ENCODE results near the gene NDUFC2. TPM values are rescaled to one million over a fixed set of nuclear protein-coding genes. Genes with fewer than 3 reads are reported as not detected.

The NDUFC2 gene
- total and polyA plus RNA-seq, 2 of the 13 experiments (the other 11 are each of a cell fraction or from before 2014, with no cell fraction given) = 256 to 363 TPM

DNA sequence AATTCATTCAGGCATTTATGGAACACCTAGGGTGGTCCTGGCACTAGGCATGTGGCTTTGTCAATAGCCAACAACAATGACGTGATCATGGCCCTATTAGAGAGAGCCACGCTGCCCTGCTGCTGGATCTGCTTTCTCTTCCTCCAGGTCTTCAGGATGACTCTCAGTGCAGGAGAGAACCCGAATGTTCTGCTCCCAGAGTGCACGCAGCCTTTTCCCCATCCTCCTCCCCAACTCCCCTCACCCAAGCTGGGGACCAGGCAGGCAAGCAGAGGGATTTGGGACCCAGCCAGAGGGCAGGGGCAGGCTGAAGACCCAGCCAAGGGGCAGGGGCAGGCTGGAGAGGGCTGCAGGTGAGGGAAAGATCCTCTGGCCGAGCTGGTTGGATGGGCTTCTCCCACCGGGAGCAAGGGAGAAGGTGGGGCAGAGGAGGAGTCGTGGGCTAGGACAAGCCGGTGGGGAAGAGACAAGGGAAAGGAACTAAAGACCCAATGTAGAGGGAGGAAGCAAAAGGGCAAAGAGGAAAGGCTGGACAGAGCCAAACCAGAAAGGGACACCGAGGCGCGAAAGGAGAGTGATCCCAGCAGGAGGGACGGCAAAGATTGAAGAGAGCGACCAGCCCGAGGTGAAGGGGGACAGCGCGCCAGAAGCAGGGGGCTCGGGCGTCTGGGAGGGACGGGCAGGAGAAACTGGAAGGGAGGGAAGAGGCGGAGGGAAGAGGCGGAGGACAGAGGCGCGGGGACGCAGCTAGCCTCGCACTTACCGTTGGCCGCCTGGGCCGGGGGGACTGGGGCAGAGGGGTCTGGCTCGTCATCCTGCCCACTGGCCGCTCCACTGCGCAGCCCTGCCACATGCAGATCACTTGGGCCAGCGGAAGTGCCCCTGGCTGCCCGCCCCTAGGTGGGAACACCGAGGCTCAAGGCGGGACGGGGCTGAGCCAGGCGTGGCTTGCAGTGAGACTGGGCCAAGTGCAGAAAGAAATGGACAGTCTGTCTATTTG is 57.0 kb downstream of the NDUFC2 start, which contains the start of gene KCTD14 (continued):
- TF ChIP-seq, protein P1, sequence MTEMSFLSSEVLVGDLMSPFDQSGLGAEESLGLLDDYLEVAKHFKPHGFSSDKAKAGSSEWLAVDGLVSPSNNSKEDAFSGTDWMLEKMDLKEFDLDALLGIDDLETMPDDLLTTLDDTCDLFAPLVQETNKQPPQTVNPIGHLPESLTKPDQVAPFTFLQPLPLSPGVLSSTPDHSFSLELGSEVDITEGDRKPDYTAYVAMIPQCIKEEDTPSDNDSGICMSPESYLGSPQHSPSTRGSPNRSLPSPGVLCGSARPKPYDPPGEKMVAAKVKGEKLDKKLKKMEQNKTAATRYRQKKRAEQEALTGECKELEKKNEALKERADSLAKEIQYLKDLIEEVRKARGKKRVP (CRISPR knock-in tag; IDR thresholded peaks at IDR 0.05) = peak in 1 of 2 experiments; percentile 66; a peak in 1 of 4 replicates
- TF ChIP-seq, protein P2, sequence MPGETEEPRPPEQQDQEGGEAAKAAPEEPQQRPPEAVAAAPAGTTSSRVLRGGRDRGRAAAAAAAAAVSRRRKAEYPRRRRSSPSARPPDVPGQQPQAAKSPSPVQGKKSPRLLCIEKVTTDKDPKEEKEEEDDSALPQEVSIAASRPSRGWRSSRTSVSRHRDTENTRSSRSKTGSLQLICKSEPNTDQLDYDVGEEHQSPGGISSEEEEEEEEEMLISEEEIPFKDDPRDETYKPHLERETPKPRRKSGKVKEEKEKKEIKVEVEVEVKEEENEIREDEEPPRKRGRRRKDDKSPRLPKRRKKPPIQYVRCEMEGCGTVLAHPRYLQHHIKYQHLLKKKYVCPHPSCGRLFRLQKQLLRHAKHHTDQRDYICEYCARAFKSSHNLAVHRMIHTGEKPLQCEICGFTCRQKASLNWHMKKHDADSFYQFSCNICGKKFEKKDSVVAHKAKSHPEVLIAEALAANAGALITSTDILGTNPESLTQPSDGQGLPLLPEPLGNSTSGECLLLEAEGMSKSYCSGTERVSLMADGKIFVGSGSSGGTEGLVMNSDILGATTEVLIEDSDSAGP (CRISPR knock-in tag; IDR thresholded peaks at IDR 0.05; ENCODE audit: borderline replicate concordance) = peak; percentile 81; the same call in 1 of the 2 replicates
- no peak for TF ChIP-seq ZNF264 (CRISPR knock-in tag; IDR thresholded peaks at IDR 0.05)
- 0 out of 2 replicates have a peak, but pooled peaks have one; percentile 7 for TF ChIP-seq FOXA3 (CRISPR knock-in tag; IDR thresholded peaks at IDR 0.05)
- TF ChIP-seq ZKSCAN1 (IDR thresholded peaks at IDR 0.05; ENCODE audit: low read length) = no peak
- TF ChIP-seq ZNF468 (CRISPR knock-in tag; IDR thresholded peaks at IDR 0.05) = 0 out of 2 replicates have a peak, but pooled peaks have one; percentile 67
- TF ChIP-seq ZNF282 (IDR thresholded peaks at IDR 0.05; ENCODE audit: partially characterized antibody) = no peak
- TF ChIP-seq, protein P3, sequence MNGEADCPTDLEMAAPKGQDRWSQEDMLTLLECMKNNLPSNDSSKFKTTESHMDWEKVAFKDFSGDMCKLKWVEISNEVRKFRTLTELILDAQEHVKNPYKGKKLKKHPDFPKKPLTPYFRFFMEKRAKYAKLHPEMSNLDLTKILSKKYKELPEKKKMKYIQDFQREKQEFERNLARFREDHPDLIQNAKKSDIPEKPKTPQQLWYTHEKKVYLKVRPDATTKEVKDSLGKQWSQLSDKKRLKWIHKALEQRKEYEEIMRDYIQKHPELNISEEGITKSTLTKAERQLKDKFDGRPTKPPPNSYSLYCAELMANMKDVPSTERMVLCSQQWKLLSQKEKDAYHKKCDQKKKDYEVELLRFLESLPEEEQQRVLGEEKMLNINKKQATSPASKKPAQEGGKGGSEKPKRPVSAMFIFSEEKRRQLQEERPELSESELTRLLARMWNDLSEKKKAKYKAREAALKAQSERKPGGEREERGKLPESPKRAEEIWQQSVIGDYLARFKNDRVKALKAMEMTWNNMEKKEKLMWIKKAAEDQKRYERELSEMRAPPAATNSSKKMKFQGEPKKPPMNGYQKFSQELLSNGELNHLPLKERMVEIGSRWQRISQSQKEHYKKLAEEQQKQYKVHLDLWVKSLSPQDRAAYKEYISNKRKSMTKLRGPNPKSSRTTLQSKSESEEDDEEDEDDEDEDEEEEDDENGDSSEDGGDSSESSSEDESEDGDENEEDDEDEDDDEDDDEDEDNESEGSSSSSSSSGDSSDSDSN (CRISPR knock-in tag; IDR thresholded peaks at IDR 0.05) = peak; percentile 44
- TF ChIP-seq ZNF44 (CRISPR knock-in tag; IDR thresholded peaks at IDR 0.05) = 0 out of 2 replicates have a peak, but pooled peaks have one; percentile 41
- TF ChIP-seq, protein P4, sequence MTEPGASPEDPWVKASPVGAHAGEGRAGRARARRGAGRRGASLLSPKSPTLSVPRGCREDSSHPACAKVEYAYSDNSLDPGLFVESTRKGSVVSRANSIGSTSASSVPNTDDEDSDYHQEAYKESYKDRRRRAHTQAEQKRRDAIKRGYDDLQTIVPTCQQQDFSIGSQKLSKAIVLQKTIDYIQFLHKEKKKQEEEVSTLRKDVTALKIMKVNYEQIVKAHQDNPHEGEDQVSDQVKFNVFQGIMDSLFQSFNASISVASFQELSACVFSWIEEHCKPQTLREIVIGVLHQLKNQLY (CRISPR knock-in tag; IDR thresholded peaks at IDR 0.05) = no peak
- TF ChIP-seq, protein P5, sequence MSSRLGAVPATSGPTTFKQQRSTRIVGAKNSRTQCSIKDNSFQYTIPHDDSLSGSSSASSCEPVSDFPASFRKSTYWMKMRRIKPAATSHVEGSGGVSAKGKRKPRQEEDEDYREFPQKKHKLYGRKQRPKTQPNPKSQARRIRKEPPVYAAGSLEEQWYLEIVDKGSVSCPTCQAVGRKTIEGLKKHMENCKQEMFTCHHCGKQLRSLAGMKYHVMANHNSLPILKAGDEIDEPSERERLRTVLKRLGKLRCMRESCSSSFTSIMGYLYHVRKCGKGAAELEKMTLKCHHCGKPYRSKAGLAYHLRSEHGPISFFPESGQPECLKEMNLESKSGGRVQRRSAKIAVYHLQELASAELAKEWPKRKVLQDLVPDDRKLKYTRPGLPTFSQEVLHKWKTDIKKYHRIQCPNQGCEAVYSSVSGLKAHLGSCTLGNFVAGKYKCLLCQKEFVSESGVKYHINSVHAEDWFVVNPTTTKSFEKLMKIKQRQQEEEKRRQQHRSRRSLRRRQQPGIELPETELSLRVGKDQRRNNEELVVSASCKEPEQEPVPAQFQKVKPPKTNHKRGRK (CRISPR knock-in tag; IDR thresholded peaks at IDR 0.05) = no peak
- TF ChIP-seq, protein P6, sequence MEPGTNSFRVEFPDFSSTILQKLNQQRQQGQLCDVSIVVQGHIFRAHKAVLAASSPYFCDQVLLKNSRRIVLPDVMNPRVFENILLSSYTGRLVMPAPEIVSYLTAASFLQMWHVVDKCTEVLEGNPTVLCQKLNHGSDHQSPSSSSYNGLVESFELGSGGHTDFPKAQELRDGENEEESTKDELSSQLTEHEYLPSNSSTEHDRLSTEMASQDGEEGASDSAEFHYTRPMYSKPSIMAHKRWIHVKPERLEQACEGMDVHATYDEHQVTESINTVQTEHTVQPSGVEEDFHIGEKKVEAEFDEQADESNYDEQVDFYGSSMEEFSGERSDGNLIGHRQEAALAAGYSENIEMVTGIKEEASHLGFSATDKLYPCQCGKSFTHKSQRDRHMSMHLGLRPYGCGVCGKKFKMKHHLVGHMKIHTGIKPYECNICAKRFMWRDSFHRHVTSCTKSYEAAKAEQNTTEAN (CRISPR knock-in tag; conservative IDR thresholded peaks at IDR 0.05) = 0 out of 2 replicates have a peak, but pooled peaks have one; percentile 63
- peak; percentile 76; the same call in 1 of the 2 replicates for TF ChIP-seq ZNF431 (CRISPR knock-in tag; IDR thresholded peaks at IDR 0.05; ENCODE audit: borderline replicate concordance, low read depth)
- no peak for TF ChIP-seq PAWR (CRISPR knock-in tag; IDR thresholded peaks at IDR 0.05; ENCODE audit: borderline replicate concordance)
- TF ChIP-seq ZNF629 (CRISPR knock-in tag; conservative IDR thresholded peaks at IDR 0.05) = no peak; the same call in 1 of the 2 replicates
- TF ChIP-seq ZNF557 (CRISPR knock-in tag; IDR thresholded peaks at IDR 0.05) = no peak
